ENCODE data around the gene KIF26B.

KIF26B gene

DNA sequence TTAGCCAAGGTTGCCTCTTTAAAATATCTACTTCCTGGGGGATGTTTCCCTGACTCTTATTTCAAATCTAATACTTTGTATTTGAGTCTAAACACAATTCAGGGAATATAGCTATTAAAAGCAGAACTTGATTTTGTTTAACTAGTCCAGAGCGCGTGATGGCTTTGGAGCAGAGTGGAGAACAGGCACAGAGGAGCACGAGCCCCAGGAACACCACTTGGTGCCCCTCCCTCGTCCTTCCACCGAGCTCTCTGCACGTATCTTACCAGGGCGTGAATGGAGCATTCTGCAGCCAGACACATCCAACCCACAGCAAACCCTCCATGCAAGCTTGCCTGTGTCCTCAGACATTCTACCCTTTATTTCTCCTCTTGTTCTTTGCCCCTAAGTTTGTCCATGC, 14.1 kb downstream of the KIF26B start:
- DNase-seq (ENCODE audit: extremely low read depth in 1 of 2, low read depth in 1 of 2), result no peak

- DNase-seq (ENCODE audit: extremely low read depth in 1 of 2, low read depth in 1 of 2), result no peak
These were observed 14.6 kb downstream of the KIF26B start for GRCh38 chr1:245169376-245169775.

GRCh38 chr1:245172026-245172425, 17.2 kb downstream of the KIF26B start:
- no peak for DNase-seq (ENCODE audit: extremely low read depth in 1 of 2, low read depth in 1 of 2)

DNA sequence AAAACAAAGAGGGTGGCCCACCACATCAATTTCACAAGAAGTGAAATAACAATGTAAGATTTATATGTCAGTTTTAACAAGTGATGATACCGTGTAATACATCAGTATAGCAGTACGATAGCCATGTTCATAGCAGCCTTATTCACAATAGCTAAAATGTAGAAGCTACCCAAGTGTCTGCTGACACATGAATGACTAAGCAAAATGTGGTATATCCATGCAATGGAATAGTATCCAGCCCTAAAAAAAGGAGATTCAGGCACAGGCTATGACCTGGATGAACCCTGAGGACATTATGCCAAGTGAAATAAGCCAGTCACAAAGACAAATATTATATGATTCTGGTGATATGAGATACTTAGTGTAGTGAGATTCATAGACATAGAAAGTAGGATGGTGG, 18.0 kb downstream of the KIF26B start:
- no peak for DNase-seq (ENCODE audit: extremely low read depth in 1 of 2, low read depth in 1 of 2)

- no peak for DNase-seq (ENCODE audit: extremely low read depth in 1 of 2, low read depth in 1 of 2)
These were observed 18.8 kb downstream of the KIF26B start for GRCh38 chr1:245173446-245174211.

DNA sequence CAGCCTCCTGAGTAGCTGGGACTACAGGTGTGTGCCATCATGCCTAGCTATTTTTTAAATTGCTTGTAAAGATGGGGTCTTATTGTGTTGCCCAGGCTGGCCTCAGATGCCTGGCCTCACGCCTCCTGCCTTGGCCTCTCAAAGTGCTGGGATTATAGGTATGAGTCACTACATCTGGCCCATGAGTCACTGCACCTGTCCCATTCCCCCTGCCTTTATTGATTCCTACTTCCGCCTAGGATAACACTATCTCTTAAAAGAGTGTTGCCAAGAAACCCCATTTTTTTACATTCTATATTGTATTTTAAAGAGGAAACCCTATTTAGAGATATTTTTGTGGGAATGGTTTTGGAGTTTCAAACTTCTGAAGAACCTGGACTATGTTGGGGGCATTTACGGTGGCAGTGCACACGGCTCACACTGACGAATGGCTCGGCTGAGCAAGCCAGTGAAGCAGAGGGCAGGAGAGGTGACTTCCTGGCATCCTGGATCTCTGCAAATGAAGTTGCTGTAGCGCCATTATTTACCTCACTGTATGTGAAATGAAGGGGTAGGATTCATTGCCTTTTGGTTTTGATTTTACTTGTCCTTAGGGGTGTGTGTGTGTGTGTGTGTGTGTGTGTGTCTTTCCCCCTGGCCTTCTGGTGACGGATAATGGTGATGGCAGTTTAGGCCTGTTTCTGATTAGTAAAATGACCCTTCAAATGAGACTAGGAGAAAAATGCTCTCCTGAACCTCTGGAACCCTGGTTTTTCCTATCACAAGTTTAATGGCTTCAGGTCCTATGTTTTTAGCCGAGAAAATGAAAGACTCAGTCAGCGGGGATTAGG, 22.5 kb downstream of the KIF26B start:
- no peak for DNase-seq (ENCODE audit: extremely low read depth in 1 of 2, low read depth in 1 of 2)

GRCh38 chr1:245179706-245180105, 24.9 kb downstream of the KIF26B start:
- no peak for DNase-seq (ENCODE audit: extremely low read depth in 1 of 2, low read depth in 1 of 2)

- no peak for DNase-seq (ENCODE audit: extremely low read depth in 1 of 2, low read depth in 1 of 2)
These were observed 25.8 kb downstream of the KIF26B start for GRCh38 chr1:245180496-245181157.

GRCh38 chr1:245181158-245181517, 26.4 kb downstream of the KIF26B start:
- no peak for DNase-seq (ENCODE audit: extremely low read depth in 1 of 2, low read depth in 1 of 2)

- no peak for DNase-seq (ENCODE audit: extremely low read depth in 1 of 2, low read depth in 1 of 2)
These were observed 27.2 kb downstream of the KIF26B start for GRCh38 chr1:245182028-245182427.

DNA sequence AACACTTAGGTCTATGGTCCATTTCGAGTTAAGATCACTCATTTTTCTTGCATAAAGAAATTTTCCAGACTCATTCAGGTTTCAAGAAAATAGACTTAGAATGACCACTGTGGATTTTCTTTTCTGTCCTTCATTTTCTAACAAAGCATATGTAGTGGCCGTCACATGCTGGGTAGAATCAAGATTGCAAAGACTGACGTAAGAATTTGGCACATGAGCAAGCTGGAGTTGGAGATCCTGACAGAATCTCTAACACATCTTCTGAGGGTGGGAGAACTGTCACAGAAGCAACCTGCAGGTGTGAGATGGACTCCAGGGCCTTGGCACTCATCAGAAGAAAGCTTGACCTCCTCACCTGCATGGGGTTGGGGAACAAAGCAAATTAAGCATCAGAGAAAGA, 28.6 kb downstream of the KIF26B start:
- DNase-seq (ENCODE audit: extremely low read depth in 1 of 2, low read depth in 1 of 2), result no peak

DNA sequence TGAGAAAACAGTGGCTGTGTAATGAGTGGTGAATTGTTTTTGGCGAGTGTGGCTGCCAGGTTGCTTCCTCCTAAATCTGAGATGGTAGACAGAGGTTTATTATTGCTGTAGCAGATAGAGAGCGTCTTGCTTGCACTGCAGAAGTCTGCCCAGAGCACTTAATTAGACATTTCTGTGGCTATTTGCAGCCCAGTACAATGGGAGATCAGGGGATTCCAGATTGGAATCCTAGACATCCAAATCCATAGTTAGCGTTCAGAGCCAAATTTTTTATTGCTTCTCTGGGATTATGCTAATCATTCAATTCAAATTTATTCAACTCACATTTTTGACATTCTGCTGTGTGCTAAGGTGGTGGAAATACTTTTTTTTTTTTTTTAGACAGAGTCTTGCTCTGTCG, 30.0 kb downstream of the KIF26B start:
- no peak for DNase-seq (ENCODE audit: extremely low read depth in 1 of 2, low read depth in 1 of 2)

DNA sequence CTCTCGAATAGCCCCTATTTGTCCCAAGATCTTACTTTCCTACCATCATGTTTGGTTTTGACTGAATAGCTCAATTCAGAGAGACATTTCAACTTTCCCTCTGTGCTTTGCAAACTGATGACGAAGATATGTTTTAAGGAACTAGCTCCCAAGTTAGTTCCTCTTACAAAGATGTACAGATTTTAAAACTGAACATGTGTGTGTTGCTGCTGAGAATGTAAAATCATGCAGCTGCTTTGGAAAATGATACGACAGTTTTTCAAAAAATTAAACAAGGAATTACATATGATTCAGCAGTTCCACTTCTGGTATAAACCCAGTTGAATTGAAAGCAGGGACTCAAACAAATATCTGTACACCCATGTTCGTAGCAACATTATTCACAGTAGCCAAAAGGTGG, 33.6 kb downstream of the KIF26B start:
- DNase-seq (ENCODE audit: extremely low read depth in 1 of 2, low read depth in 1 of 2), result no peak

- no peak for DNase-seq (ENCODE audit: extremely low read depth in 1 of 2, low read depth in 1 of 2)
These were observed 40.6 kb downstream of the KIF26B start for GRCh38 chr1:245195398-245195797.

DNA sequence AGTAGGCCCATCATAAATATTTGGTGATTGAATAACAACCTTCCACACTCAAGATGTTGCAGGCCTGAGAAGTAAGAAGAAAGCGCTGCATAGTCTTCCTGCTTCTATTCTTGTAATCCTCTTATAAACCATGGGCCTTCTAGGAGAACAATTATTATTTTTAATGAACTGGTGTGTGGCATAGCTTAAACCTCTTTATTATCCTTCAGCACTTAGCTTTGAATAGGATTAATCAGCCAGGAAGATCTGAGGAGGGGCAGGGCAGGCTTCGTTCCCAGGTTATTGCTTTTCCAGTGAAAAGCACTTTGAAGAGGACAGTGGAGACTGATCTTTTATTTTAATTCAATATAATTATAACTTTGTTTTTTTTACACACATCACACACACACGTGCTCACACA, 42.3 kb downstream of the KIF26B start:
- no peak for DNase-seq (ENCODE audit: extremely low read depth in 1 of 2, low read depth in 1 of 2)

DNA sequence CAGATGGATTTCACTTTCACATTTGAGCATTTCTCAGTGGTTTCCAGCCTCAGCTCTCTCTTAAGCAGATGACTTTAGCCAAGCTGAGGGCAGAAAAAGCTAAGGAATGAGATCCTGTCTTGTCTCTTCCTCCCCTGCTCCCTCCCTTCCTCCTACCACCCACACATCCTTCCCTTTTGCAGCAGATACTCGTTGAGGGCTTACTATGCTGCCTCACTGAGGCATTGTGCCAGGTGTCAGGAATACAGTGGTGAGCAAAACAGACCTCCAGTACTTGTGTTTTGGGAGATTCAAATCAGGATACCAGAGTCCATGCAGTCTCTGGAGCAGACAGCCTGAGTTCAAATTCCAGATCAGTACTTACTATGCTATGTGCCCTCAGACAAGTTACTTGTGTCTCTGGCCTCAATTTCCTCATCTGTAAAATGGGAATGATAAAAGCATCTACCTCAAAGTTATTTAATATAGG, 43.2 kb downstream of the KIF26B start:
- no peak for DNase-seq (ENCODE audit: extremely low read depth in 1 of 2, low read depth in 1 of 2)

DNA sequence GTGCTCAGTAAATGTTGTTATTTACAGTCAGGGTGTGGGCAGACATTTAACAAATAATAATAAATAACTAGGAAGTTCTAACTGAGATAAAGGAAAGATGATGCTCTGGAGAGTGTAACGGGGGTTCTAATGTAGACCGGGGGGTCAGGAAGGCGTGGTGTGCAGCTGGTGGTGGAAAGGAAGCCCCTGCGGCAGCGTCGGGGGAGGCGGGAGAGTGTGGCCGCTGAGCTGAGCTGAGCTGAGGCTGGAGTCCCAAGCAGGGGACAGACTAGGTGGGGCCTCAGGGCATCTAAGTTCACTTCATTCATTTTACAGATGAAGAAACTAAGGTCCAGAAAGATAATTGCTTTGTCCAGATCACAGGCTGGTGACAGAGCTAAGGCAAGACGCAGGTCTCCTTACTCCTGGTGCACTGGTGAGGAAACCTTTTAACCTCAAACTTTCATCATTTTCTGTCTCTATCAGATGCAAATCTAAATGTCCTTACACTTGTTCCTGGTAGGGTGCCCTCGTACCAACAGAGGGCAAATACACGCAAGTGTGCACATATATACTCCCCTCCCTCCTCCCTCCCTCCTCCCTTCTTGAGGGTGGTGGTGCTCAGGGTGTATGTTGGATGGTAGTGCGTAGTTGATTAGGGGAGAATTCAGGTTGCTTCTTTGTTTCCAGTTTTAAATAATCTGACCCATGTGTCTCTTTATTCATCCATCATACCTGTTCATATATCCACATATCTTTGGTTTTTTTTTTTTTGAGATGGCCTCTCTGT, 44.1 kb downstream of the KIF26B start:
- DNase-seq (ENCODE audit: extremely low read depth in 1 of 2, low read depth in 1 of 2), result no peak

GRCh38 chr1:245200146-245200545, 45.4 kb downstream of the KIF26B start:
- no peak for DNase-seq (ENCODE audit: extremely low read depth in 1 of 2, low read depth in 1 of 2)

- no peak for DNase-seq (ENCODE audit: extremely low read depth in 1 of 2, low read depth in 1 of 2)
These were observed 46.4 kb downstream of the KIF26B start for GRCh38 chr1:245201201-245201600.

DNA sequence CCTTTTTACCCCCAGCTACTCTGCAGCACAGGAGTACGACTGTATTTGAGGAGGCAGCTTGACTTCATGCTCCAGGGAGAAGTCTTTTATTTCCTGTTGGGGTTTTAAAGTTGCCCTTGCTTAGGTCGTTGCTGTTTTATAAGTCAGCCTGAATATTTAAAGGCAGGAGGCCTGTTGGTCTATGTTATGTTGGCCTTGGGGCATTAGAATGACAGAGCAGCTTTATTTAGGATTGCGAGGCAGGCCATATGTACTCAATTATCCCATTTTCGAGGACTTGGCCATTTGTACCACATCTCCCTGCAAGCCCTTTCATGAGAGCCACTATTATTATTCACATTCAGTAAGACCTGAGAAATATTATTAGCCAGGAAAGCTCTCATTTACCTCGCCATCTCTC, 47.0 kb downstream of the KIF26B start:
- no peak for DNase-seq (ENCODE audit: extremely low read depth in 1 of 2, low read depth in 1 of 2)

DNA sequence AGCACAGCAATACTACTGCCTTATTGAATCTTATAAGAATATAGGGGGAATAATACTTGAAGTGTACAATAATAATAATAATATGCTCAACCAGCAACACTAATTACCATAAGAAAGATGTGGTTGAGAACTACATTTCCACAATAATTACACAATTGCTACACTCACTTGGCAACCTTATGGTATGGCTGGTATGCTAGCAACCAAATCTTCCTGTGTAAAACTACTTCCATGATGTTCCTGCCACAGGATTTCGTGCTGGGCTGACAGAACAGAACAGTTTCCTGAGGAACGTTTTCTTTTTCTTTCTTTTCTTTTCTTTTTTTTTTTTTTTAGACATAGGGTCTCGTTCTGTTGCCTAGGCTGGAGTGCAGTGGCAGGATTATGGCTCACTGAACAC, 50.6 kb downstream of the KIF26B start:
- no peak for DNase-seq (ENCODE audit: extremely low read depth in 1 of 2, low read depth in 1 of 2)

All from activated CD8-positive, alpha-beta memory T cell treated with anti-CD3 and anti-CD28 coated beads for 1 hour (primary cell).